Vagina (tissue), 2 donors: ENCODE measurements around the gene LAMA1. TPM values are rescaled to one million over a fixed set of nuclear protein-coding genes. Genes with fewer than 3 reads are reported as not detected.

Source experiments
- DNase-seq, 2 donors: peaks; one replicate each; pipeline ENCODE4 v3.0.0-alpha.2; 2017; ENCODE audit errors: extremely low spot score in 2 of 2
- H3K27ac ChIP-seq: fragments of 200-600 bp; sonication (generic); one replicate; pipeline ENCODE4 v1.5.1; 2019
- H3K27me3 ChIP-seq: fragments of 200-600 bp; sonication (generic); one replicate; pipeline ENCODE4 v1.5.1; 2019
- H3K36me3 ChIP-seq, 2 donors: fragments of 200-600 bp; sonication (generic); one replicate each; pipeline ENCODE4 v1.5.1; 2017 to 2019
- H3K4me1 ChIP-seq: fragments of 200-600 bp; sonication (generic); one replicate; pipeline ENCODE4 v1.5.1; 2019
- H3K4me3 ChIP-seq, 2 donors: fragments of 200-600 bp; sonication (generic); 1 replicate in 1 of 2; 2 replicates in 1 of 2; pipeline ENCODE4 v1.5.1; 2016 to 2019
- H3K9me3 ChIP-seq: fragments of 200-600 bp; sonication (generic); one replicate; pipeline ENCODE4 v1.5.1; 2019
- POLR2A ChIP-seq, 2 donors: fragments of 450-650 bp; IDR thresholded peaks; one replicate each; pipeline ENCODE4 v1.6.1; 2017; ENCODE audit warnings: antibody characterized with exemption in 2 of 2, mild to moderate bottlenecking in 2 of 2, moderate library complexity in 2 of 2
- POLR2AphosphoS5 ChIP-seq, 2 donors: sonication (generic); formaldehyde crosslinking; IDR thresholded peaks; one replicate each; pipeline ENCODE4 v1.9.0; 2017; ENCODE audit warnings: antibody characterized with exemption in 2 of 2, mild to moderate bottlenecking in 2 of 2, low read depth in 1 of 2; ENCODE audit not compliant: insufficient read depth in 1 of 2
- intact Hi-C: fragments of 100-400 bp; cut with DNase I; formaldehyde crosslinking; loops from one replicate; pipeline ENCODE4 v1.15.1; 2023
- total RNA-seq: library from RNA; depleted of rRNA; stranded (reverse); fragments of >200 nt; gene quantifications from one replicate; pipeline ENCODE4 v1.2.3, GENCODE V29; 2016
- TF ChIP-seq, protein P1 (sequence below), 3 experiments: fragments of 450-650 bp in 2 of 3; fragments of 200-600 bp in 1 of 3; sonication (generic) in 1 of 3; IDR thresholded peaks; one replicate each; pipeline ENCODE4 v1.5.1; 2017 to 2019; ENCODE audit warnings: antibody characterized with exemption in 3 of 3, mild to moderate bottlenecking in 2 of 3, moderate library complexity in 2 of 3

Gene LAMA1
- total RNA-seq, 1 donor from 2014 or later: 1.5 TPM

DNA sequence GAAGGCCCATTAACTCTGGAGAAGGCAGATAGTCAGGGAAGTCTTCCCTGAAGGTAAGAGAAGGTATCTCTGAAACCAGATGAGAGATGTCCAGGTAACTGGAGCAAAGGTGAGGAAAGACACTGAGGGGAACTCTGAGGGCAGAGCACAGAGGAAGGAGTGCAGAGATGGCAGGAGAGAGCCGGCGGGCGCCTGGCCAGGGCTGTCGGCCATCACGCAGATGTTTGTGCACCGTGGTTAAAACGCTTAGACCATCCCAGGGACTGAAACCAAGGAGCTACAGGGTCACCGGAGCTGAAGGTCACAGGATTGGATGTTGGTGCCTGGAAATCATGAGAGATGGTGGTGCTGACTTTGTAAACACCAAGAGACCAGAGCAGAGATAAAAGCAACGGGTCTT lies 55.4 kb downstream of the LAMA1 start:
- Histone ChIP-seq H3K36me3 (no peaks in the 10 kb centered on the region), H3K4me1 (no peaks in the 10 kb centered on the region), H3K27ac (no peak overlapping the region), H3K9me3 (no peaks in the 10 kb centered on the region), H3K4me3 (no peak overlapping the region), H3K27me3 (no peaks in the 10 kb centered on the region)
- DNase-seq: no peak
- intact Hi-C loops: no loop called here
- no peak for TF ChIP-seq POLR2A (IDR thresholded peaks at IDR 0.05)
- TF ChIP-seq, protein P1, sequence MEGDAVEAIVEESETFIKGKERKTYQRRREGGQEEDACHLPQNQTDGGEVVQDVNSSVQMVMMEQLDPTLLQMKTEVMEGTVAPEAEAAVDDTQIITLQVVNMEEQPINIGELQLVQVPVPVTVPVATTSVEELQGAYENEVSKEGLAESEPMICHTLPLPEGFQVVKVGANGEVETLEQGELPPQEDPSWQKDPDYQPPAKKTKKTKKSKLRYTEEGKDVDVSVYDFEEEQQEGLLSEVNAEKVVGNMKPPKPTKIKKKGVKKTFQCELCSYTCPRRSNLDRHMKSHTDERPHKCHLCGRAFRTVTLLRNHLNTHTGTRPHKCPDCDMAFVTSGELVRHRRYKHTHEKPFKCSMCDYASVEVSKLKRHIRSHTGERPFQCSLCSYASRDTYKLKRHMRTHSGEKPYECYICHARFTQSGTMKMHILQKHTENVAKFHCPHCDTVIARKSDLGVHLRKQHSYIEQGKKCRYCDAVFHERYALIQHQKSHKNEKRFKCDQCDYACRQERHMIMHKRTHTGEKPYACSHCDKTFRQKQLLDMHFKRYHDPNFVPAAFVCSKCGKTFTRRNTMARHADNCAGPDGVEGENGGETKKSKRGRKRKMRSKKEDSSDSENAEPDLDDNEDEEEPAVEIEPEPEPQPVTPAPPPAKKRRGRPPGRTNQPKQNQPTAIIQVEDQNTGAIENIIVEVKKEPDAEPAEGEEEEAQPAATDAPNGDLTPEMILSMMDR (IDR thresholded peaks at IDR 0.05): no peak

DNA sequence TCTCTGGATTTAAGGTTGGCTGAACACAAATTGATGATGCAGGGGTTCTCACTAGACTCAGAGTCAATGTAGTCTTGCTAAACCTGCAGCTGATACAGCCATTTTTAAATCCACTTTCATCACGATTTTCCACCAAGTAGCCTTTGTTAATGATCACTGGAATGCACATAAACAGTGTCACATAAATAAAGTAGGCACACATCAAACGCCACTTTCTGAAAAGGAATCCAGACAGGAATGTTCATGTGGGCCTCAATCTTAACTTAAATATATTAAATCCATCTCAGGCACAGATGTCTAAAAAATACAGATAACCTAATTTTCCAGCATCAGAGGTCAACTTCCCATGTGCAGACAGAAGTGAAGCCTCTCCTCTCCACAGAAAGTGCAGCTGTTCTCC lies 58.3 kb downstream of the LAMA1 start:
- no peaks in the 10 kb centered on the region for H3K4me1 ChIP-seq
- intact Hi-C loops: no loop called here
- no peak overlapping the region for H3K4me3 ChIP-seq
- H3K27me3 ChIP-seq: no peaks in the 10 kb centered on the region
- no peak for DNase-seq
- H3K27ac ChIP-seq: no peak overlapping the region
- no peaks in the 10 kb centered on the region for H3K9me3 ChIP-seq
- no peaks in the 10 kb centered on the region for H3K36me3 ChIP-seq
- no peak for TF ChIP-seq POLR2AphosphoS5 (IDR thresholded peaks at IDR 0.05; ENCODE audit: insufficient read depth in 1 of 2, low read depth in 1 of 2)
- TF ChIP-seq POLR2A (IDR thresholded peaks at IDR 0.05): no peak
- TF ChIP-seq, protein P1 (IDR thresholded peaks at IDR 0.05): no peak

GRCh38 chr18:7056026-7056425 lies 61.6 kb downstream of the LAMA1 start:
- no peak for DNase-seq
- Histone ChIP-seq H3K9me3 (no peaks in the 10 kb centered on the region), H3K36me3 (no peaks in the 10 kb centered on the region), H3K27me3 (no peaks in the 10 kb centered on the region), H3K4me1 (no peaks in the 10 kb centered on the region), H3K27ac (no peak overlapping the region), H3K4me3 (no peak overlapping the region)
- intact Hi-C loops: no loop called here
- TF ChIP-seq POLR2AphosphoS5 (IDR thresholded peaks at IDR 0.05; ENCODE audit: insufficient read depth in 1 of 2, low read depth in 1 of 2) (no peak), POLR2A (IDR thresholded peaks at IDR 0.05) (no peak)
- TF ChIP-seq, protein P1 (IDR thresholded peaks at IDR 0.05): no peak

GRCh38 chr18:7049951-7050350 lies 67.6 kb downstream of the LAMA1 start:
- H3K4me1 ChIP-seq: no peaks in the 10 kb centered on the region
- H3K27ac ChIP-seq: no peak overlapping the region
- H3K9me3 ChIP-seq: no peaks in the 10 kb centered on the region
- DNase-seq: no peak
- TF ChIP-seq, protein P1 (IDR thresholded peaks at IDR 0.05): no peak
- TF ChIP-seq POLR2AphosphoS5 (IDR thresholded peaks at IDR 0.05; ENCODE audit: insufficient read depth in 1 of 2, low read depth in 1 of 2) (no peak), POLR2A (IDR thresholded peaks at IDR 0.05) (no peak)
- H3K27me3 ChIP-seq: no peaks in the 10 kb centered on the region
- no peaks in the 10 kb centered on the region for H3K36me3 ChIP-seq
- intact Hi-C loops: no loop called here
- no peak overlapping the region for H3K4me3 ChIP-seq

DNA sequence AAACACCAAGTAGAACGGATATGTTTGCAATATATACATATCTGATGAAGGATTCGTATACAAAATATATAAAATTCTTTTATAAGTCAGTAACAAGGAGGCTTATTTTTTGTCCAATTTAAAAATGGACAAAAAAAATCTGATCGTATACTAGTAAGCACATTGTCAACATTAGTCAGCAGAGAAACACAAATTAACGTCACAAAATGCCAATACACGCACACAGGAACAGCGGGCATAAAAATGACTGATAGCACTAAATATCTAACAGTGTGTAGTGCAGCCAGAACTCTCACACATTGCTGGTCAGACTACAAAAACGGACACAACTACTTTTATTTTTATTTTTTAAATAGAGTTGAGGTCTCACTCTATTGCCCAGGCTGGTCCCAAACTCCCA lies 69.5 kb downstream of the LAMA1 start:
- Histone ChIP-seq H3K27ac (no peak overlapping the region), H3K4me3 (no peak overlapping the region), H3K4me1 (no peaks in the 10 kb centered on the region), H3K27me3 (no peaks in the 10 kb centered on the region), H3K36me3 (no peaks in the 10 kb centered on the region), H3K9me3 (no peaks in the 10 kb centered on the region)
- no peak for DNase-seq
- intact Hi-C loops: no loop called here
- no peak for TF ChIP-seq POLR2AphosphoS5 (IDR thresholded peaks at IDR 0.05; ENCODE audit: insufficient read depth in 1 of 2, low read depth in 1 of 2)
- TF ChIP-seq, protein P1 (IDR thresholded peaks at IDR 0.05): no peak
- TF ChIP-seq POLR2A (IDR thresholded peaks at IDR 0.05): no peak
